ENCODE results near the gene PRICKLE1.
"Not testable (repeated sequence)": the region's sequence is repeated elsewhere in the genome, so short reads cannot be mapped to it uniquely, and the experiment has no call there.

PRICKLE1 gene

DNA sequence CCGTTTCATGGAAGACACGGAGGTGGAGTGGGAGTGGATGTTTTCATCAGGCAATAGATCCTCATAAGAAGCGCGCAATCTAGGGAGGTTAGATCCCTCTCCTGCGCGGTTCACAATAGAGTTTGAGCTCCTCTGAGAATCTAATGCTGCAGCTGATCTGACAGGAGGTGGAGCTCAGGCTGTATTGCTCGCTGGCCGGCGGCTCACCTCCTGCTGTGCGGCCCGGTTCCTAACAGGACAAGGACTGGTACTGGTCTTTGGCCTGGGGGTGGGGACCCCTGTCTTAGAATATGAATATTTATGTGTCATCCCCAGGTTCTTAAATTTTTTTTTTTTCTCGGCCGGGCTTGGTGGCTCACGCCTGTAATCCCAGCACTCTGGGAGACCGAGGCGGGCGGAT, 36.7 kb downstream of the PRICKLE1 start:
- DNase-seq, result no peak

DNA sequence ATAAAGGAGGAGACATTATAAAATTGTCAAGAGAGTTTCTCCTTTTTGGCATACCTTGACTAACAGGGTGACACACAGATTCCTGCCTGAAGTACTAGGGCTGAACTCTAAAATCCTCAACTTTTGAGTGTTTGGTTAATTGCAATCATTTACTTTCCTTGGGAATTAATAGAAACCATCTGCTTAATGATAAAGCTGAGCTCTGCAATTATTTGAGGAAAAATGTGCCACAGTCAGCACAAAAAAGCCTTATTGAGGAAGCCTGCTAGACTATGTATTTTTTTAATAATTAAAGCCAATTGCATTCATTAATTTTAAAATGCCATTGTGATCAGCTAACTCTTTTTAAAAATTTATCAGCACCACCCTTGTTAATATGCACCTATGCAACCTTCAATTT, 38.7 kb downstream of the PRICKLE1 start:
- no peak for DNase-seq

DNA sequence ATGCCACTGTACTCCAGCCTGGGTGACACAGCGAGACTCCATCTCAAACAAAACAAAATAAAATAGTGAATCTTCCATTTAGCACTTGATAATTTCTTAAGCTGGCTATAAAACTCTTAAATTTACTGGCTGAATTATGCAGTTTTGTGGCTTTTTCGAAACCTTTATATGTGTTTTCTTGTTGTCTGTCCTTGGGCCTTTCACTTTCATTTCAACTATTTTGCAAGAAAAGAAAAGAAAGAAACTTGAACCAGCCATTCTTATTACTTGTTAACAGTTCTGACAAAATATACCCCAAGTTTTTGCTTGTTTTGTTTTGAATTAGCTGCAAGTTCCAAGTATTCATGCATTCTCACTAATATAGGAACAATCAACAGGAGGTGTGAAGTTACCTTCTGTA, 42.8 kb downstream of the PRICKLE1 start:
- no peak for DNase-seq

DNA sequence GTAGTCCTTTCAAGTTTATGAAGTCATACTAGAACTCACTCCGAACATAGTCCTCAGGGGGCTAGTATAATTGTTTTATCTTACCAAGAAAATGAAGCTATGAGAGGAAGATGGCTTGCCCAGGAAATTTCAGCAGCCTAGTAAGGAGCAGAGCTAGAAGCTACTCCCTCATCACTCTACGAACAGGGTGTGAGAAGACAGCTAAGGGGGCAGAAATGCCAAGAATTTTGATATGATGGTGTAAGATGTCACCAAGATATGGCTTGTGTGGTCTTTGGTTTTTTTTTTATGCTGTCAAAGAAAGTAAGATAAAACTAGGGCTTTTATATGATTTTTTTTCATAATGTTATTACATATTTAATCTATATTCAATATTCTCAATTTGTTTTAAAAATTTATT, 47.6 kb downstream of the PRICKLE1 start:
- DNase-seq, result no peak

DNA sequence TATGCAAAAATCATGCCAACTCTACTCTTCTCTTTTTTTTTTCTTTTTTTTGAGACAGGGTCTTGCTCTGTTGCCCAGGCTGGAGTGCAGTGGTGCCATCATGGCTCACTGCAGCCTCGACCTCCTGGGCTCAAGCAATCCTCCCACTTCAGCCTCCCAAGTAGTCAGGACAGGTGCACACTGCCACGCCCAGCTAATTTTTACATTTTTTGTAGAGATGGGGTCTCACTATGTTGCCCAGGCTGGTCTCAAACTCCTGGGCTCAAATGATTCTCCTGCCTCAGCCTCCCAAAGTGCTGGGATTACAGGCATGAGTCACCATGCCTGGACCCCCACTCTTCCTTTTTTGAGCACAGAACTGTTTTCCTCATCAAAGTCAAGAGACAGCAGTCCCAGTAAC, 48.2 kb downstream of the PRICKLE1 start:
- not testable (repeated sequence) for DNase-seq

DNA sequence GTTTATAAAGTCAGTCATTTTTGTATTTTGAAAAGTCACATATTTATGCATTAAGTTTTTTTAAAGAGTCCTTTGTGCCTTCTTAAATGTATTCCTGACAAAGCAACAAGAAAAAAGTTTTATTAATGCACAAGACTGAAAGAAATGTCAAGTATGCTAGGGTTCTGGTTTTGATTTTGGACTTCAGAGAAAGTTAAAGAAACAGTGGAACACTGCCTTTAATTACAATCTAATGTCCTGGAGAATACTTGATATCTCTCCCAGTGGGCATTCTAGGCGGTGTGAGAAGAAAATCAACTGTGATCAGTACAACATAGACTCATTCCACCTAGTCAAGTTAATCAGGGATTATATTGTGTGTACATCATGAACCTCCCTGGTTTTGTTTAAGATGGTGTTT, 49.9 kb downstream of the PRICKLE1 start:
- no peak for DNase-seq

DNA sequence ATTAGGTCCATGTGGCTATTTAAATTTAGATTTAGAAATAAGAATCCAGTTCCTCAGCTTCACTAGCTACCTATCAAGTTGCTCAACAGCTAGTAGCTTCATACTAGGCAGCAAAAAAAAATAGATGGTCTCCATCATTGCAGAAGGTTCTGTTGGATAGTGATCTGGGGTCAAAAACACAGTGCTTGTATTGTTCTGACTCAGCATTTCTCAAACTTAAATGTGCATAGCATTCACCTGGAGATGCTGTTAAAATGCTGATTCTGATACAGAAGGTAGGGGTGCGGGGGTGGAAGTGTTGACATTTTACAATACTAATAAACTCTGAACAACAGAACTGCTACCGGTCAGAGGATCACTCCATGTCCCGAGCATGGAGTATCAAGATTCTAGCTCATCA, 51.3 kb downstream of the PRICKLE1 start:
- no peak for DNase-seq

DNA sequence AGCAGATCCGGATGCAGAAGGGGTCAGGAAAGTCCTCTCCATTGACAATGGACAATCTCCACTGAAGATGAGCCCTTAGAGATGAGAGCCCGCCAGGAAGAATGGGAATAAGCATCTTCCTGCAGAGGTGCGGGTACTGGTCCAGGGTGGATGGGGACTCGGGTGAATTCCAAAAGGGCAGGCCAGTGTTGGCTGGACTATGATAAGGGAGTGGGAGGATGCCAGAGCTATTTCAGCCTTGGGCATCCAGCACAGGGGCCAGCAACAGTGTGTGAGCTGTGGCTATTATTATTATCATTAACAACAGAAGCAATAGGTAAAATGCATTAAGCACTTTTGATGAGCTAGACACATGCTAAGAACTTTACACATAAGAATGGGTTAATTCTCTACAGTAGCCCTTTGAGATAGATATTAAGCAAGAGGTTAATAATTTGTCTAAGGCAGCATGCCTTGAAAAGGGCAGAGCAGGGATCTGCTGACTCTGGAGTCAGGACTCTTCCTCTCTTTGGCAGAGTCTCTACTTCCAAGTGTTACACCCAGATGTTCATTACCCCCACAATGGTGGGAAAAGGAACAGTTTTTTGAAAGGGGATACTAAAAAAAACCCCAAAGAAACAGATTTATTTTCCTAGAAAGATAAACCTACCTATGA, 55.2 kb downstream of the PRICKLE1 start:
- no peak for DNase-seq

DNA sequence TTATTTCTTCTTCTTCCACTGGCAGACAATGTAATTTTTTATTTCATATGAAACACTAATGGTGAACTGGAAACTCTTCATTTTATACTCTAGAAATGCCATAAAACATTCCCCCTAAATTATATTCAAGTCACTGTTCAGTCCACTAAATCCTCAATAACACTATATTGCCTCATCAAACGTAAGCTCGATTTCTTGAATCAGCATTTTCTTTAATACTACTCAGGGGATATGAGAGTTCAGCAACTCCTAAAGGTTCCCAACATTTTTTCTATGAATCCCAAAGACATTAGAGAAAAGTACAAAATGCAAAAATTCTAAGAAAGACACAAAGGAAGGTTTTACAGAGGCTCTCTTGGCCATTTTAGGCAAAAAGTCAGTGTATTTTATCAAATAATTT, 59.3 kb downstream of the PRICKLE1 start:
- DNase-seq, result no peak

DNA sequence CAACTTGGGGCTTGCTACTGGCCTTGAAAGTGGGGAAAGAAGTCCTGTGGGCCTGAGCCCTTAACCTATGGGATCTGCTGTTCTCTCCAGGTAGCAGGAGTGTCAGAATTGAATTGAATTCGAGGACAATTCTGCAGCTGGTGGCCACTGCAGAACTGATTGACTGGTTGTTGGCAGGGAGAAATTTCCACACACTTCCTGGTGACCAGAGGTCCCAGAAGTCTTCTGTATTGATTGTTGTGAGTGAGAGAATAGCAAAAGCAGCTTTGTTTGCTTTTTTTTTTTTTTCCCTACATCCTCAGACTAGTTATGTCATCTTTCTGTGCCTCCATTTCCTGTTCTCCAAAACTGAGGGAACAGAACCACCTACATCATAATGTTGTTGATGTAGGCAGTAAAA, 64.1 kb downstream of the PRICKLE1 start:
- DNase-seq, result no peak

DNA sequence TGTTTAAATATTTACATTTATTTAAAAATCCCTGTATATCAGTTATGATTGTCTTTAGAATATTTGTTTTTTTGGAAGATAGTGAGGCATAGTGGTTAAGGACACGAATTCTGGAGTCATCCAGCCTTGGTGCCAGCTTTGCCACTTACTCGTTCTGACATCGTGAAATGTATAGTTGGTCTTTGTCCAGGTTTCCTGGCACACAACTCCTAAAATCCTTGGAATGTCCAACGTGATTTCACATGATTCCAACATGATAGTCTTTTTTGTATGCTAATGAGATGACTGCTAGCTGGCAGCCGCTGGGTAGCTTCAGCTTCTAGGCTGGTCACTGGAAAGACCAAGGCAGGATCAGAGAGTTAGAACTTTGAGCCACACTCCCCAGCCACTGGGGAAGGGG, 64.8 kb downstream of the PRICKLE1 start:
- no peak for DNase-seq

DNA sequence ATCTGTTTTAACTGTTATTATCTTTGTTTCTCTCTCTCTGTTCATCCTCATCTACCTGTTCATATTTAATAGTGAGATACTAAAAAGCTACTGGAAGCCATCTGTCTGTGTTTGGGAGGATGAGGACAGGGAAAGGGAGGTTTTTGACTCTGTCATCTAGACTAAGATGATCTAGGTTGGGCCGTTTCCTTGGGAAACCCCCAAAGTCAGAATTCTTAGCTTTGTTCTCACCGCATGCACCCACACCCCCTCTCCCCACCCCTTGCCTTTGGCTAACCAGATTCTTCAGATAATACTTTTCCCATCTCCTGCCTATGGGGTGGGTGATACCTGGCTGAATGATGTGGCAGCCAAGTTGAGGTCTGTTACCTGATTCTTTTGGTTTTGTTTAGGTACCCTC, 73.0 kb downstream of the PRICKLE1 start:
- DNase-seq, result no peak

DNA sequence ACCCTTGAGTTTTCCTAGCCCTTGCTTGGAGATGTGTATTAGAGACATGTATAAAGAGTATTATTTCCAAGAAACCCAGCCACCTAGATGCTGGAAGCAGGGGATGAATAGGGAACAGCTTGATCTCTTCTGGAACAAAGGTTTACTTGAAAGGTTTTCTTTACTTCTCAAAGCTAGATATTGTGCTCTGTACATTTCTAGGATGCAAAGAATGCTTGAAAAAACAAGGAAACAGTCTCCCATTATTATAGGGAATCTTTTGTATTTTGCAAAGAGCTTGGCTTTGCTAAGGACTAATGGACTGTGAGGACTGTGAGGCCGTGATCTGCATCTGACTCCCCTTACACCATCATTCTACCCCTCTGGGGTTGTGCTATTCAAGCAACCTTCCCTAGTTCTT, 77.9 kb downstream of the PRICKLE1 start:
- DNase-seq, result no peak

DNA sequence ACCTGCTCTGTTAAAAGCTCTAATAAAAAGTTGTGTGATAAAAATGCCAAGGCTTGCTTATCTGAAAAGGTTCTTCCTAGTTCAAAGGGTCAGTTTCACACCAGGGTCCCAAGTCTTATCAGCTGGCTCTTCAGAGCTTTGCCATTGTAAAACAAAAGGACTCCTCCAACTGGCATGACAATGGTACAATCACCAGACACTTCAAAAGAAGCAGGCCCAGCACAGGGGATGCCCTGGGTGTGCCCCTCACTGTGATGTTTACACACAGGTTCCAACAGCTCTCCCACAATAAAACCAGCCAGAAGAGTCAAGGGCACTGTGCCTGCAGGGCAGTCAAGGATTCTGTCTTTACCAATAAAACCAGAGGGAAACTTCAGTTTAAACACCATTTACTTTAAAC, 78.7 kb downstream of the PRICKLE1 start:
- DNase-seq, result no peak

DNA sequence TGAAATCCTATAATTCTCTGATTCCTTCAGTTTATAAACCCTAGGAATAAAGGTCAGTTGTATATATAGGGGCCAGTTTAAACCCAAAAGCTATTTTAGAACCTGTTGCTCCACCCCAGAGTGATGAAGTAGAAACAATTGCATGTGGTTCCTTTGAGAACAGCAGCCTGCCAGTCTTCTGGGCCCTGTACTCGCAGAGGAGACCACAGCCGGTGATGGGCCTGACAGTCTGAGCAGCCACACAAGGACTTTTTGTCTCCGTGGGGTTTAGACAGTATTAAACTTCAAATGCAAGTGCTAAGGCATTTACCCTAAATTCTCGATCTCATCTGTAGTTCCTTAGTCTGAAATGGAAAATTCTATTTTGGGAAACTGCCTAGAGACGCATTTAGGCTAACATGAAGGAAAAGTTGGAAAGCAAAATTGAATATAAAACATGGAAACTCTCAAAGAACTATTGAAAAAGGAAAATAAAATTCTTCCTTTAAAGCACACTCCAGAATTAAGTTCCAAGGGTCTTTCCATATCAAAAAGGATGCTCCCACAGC, 80.6 kb downstream of the PRICKLE1 start:
- no peak for DNase-seq

DNA sequence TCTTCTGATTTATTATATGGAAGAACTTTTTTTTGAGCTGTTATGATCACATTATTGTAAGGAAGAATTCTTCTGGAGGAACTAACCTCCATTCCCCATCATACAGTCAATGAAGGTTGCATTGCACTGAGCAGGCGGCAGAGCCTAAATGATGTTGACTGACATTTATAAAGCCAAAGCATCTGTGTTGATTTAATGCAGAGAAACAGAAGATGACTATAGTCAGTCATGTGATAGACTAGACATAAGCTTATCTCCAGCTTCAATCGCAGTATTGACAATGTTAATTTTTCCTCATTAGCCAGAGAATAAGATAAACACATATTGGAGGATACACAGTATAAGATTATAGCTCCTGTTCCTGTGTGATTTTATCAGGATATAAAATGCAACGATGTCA, 82.0 kb downstream of the PRICKLE1 start:
- no peak for DNase-seq

DNA sequence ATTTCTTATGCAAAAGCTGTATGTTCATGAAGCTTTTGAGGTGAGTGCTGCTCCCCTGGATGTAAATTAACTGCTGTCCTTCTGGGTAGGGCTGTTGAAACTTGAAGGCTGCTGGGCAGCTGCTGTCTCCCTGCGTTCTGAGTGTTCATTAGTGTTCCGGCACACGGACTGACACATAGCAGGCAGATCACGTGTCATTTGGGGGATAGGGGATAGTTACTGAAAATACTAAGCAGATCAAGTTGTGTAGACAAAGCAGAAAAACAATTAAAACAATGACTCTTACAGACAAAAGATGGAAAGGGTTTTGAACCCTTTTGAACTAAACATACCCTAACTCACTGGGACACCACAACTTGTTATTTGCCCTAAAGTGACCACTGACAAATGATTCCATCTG, 82.5 kb downstream of the PRICKLE1 start:
- DNase-seq, result no peak

DNA sequence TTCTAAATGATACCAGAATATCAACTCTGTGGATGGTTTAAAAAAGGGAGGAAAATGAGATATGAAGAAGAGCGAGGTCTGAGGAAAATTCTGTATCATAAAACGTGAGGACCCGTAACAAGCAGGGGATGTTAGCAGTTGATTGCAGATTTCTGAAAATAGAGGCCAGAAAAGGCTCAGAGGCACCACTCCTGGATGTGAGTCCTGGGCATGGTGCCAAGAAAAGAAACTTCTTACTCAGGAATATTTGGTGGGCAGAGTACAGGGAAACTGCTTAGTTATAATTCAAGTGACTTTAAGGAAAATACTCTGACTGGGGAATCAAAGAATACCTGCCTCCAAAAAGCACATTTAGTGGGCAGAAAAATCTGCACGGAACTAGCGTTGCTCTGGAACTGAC, 85.5 kb downstream of the PRICKLE1 start:
- DNase-seq, result no peak

DNA sequence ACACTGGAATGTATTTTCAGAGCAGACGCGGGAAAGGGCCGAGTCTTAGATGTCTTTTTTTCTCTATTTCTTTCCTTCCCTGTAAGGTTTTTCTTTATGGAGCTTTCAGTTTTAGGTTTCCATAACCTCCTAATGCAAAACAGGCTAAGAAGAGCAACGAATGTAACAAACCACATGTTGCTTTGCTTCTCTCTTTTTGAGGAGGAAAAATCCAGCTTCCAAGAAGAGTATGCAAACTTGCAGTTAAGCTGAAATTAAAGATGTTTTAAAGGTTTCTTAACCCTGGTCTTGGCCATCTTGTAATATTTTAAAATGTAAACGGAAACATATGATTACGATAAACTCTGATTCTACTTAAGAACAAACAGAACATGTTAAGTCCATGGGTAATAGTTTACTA, 86.9 kb downstream of the PRICKLE1 start:
- no peak for DNase-seq

DNA sequence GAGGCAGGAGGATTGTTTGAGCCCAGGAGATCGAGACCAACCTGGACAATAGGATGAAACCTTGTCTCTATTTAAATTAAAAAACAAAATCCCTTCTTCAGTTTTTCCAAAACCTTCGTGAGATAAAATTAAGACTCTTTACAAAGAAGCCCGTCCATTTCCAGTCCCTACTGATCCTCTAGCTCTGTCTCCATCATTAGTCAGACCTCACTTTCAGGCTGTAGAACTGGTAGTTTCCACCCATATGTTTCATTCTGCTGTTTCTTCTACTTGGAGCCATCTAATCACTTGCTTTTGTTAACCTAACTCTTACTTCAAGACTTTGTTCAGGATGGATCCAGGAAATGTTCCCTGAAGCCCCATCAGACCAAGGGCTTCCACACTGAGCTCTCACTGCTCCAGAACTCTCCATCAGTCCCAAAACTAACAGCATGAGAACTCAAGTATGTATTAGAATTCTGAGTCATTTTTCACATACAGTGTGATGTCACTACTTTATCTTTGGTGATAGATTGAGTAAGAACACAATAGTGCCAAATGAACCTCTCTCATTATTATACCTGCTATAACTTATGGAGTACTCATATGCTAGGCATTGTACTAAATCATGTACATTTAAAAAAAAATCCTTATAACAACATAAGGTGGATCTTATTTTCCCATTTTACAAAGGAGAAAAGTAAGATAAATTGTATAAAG, 90.8 kb downstream of the PRICKLE1 start:
- no peak for DNase-seq

DNA sequence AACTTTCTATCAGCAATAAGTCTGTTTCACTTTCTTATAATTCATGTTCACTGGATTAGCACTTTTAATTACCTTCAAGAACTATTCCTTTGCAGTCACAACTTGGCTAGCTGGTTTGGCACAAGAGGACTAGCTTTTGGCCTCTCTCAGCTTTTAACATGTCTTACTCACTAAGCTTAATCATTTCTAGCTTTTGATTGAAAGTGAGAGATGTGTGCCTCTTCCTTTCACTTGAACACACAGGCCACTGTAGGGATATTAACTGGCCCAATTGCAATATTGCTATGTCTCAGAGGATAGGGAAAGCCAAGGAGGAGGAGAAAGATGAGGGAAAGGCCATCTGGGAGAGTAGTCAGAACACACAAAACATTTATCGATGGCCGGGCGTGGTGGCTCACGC, 92.7 kb downstream of the PRICKLE1 start:
- DNase-seq, result no peak

DNA sequence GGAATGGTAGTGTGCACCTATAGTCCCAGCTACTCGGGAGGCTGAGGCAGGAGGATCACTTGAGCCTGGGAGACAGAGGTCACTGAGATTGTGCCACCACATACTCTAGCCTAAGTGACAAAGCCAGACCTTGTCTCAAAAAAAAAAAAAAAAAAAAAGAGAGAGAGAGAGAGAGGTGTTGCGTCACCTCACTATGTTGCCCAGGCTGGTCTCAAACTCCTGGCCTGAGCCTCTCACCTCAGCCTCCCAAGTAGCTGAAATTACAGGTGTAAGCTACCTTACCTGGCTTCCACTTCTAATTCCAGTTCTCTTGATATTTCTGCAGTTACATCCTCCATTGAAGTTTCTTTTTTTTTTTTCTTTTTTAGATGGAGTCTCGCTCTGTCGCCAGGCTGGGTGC, 94.3 kb downstream of the PRICKLE1 start:
- DNase-seq, result no peak

DNA sequence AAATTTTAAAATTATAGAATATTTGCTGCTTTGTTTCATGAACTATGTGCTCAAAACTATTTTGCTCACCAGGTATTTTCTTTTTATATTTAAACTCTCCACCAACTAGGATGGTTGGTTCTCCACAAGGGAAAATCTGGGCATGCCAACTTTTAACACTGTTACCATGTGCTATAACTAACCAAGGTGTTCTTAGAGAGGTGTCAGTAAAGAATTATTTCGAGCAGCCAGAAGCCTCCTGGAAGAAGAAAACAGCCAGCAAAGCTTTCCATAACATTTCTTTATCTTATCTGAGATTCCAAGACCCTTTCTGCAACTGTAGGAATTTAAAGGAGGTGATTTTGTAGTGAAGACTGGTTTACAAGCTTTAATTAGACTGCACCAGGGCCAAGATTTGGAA, 97.3 kb downstream of the PRICKLE1 start:
- no peak for DNase-seq

DNA sequence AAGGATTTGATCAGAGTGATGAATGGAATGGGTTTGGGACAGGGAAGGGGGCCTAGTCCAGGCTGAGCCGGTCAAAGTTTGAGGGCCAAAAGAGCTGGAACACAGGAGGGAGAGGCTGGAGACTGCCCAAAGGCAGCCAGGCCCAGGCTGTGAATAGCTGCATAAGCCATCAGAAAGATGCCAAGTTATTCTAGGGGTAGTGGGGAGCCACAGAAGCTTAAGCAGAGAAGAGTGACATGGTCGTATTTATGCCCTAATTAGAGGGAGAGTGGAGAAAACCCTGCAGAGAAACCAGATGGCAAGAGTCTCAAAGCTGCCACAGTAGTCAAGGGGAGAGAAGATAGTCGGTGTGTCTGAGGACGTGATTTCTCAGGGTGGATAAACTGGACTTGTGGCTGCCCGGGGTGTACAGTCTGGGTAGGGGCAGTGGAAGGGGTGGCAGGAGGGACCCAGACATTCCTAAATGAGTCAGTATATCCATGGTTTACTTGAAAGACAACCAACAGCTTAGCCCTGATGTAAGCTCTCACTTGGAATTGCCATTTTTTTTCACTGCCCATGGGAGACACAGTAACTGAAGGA, 99.2 kb downstream of the PRICKLE1 start:
- no peak for DNase-seq
